Measurements from ENCODE around the gene ISL1. TPM values are rescaled to one million over a fixed set of nuclear protein-coding genes. Genes with fewer than 3 reads are reported as not detected.

ISL1 gene
- total RNA-seq, 1 donor from 2014 or later = 25.0 TPM

DNA sequence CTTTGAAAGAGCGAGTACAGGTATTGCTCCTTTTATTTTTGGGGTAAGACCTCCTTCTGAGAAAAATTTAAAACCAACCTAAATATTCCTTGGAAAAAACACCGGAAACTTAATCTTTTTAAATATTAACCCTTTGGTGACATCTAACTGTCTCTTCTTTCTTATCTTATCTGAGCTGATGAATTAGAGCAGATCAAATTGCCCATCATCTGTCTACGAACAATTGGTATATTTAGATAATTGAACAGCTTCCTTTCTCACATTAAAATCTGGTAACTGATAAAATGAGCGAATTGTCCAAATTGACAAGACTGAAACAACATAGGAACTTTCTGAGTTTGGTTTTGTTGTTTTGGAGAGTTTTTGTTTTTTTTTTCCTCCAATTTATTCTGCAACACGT, 2.0 kb downstream of the ISL1 start:
- peak overlapping the region; percentile 70 to 78 for H3K4me3 ChIP-seq
- H3K27me3 ChIP-seq = no peaks in the 10 kb centered on the region
- no peaks in the 10 kb centered on the region for H3K9me3 ChIP-seq
- TF ChIP-seq POLR2AphosphoS5 (IDR thresholded peaks at IDR 0.05; ENCODE audit: insufficient read depth in 1 of 2, low read depth in 1 of 2) (no peak), POLR2A (IDR thresholded peaks at IDR 0.05) (no peak)
- TF ChIP-seq, protein P1, sequence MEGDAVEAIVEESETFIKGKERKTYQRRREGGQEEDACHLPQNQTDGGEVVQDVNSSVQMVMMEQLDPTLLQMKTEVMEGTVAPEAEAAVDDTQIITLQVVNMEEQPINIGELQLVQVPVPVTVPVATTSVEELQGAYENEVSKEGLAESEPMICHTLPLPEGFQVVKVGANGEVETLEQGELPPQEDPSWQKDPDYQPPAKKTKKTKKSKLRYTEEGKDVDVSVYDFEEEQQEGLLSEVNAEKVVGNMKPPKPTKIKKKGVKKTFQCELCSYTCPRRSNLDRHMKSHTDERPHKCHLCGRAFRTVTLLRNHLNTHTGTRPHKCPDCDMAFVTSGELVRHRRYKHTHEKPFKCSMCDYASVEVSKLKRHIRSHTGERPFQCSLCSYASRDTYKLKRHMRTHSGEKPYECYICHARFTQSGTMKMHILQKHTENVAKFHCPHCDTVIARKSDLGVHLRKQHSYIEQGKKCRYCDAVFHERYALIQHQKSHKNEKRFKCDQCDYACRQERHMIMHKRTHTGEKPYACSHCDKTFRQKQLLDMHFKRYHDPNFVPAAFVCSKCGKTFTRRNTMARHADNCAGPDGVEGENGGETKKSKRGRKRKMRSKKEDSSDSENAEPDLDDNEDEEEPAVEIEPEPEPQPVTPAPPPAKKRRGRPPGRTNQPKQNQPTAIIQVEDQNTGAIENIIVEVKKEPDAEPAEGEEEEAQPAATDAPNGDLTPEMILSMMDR (IDR thresholded peaks at IDR 0.05) = no peak
- peaks cover 6% of the 10 kb centered on the region for H3K4me1 ChIP-seq
- no peaks in the 10 kb centered on the region for H3K36me3 ChIP-seq
- intact Hi-C loops (cut with DNase I) = loop anchor here (10.0 kb wide), 1 partner anchor 1410 kb away; no protein-coding TSS in a partner anchor
- no peak for DNase-seq (ENCODE audit: extremely low spot score in 2 of 2)
- peak overlapping the region; percentile 99 for H3K27ac ChIP-seq

DNA sequence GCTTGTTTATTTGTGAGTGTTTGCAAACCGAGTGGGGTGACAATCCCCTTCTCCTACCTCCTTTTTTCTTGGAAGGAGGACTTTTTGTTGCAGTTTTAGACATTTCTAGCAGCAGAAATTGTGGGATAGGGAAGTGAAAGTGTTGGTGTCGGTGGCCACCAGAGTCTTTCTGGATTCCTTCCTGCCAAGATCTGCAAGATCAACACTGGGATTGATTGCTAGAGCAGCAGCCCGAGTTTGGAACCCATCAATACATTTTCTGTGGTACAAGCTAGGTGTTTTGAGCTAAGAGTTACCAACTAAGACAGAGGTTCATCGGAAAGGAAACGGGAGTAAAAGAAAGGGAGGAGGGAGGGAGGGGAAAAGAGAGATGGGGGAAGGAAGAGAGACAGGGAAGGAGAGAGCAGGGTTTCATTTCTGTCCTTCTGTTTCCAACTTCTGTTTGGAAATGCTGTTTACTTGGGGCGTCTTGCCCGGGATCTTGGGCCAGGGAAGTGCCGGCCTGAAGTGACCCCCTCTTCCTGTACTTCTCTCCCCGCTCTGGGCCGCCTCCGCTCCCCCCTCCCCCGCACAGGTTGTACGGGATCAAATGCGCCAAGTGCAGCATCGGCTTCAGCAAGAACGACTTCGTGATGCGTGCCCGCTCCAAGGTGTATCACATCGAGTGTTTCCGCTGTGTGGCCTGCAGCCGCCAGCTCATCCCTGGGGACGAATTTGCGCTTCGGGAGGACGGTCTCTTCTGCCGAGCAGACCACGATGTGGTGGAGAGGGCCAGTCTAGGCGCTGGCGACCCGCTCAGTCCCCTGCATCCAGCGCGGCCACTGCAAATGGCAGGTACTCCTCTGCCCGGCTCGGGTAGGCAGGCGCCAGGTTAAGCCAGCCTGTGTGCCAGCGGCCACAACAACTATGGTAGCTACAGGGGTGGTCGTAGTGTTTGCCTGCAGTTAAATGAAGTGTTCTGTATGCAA, 4.0 kb downstream of the ISL1 start:
- peak overlapping the region; percentile 99 for H3K27ac ChIP-seq
- H3K9me3 ChIP-seq = no peaks in the 10 kb centered on the region
- no peaks in the 10 kb centered on the region for H3K27me3 ChIP-seq
- TF ChIP-seq, protein P1 (IDR thresholded peaks at IDR 0.05) = no peak
- TF ChIP-seq POLR2AphosphoS5 (IDR thresholded peaks at IDR 0.05; ENCODE audit: insufficient read depth in 1 of 2, low read depth in 1 of 2) = peak in 1 of 2 donors; percentile 77
- H3K4me1 ChIP-seq = peaks cover 12% of the 10 kb centered on the region
- H3K36me3 ChIP-seq = no peaks in the 10 kb centered on the region
- H3K4me3 ChIP-seq = peak overlapping the region; percentile 70 to 78
- DNase-seq (ENCODE audit: extremely low spot score in 2 of 2) = no peak
- intact Hi-C loops (cut with DNase I) = loop anchor here (2.0 to 10.0 kb wide), 2 partner anchors 420 to 1408 kb away; no protein-coding TSS in a partner anchor

DNA sequence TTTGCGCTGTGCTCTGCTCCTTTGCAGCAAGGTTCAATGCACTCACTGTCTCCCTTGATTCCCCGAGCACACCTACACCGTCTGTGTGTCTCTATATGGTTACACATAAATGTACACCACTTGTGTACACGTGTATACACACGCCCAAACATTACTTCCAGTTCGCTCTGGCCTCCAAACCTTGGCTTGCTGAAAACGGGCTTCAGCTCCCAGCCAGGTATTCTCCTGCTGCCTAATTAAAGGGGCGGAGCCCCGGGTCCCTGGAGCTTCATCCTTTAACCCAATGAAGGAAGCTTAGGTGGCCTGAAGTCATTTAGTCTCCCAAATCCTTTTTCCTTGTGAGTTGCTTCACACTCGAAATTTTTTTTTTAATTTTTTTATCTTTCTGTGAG, 4.6 kb downstream of the ISL1 start:
- Histone ChIP-seq H3K27ac (peak overlapping the region; percentile 99), H3K4me1 (peaks cover 19% of the 10 kb centered on the region), H3K9me3 (no peaks in the 10 kb centered on the region), H3K36me3 (no peaks in the 10 kb centered on the region), H3K4me3 (peak overlapping the region; percentile 70 to 78), H3K27me3 (no peaks in the 10 kb centered on the region)
- intact Hi-C loops (cut with DNase I) = loop anchor here (2.0 to 10.0 kb wide), 2 partner anchors 421 to 1407 kb away; no protein-coding TSS in a partner anchor
- DNase-seq (ENCODE audit: extremely low spot score in 2 of 2) = no peak
- TF ChIP-seq, protein P1 (IDR thresholded peaks at IDR 0.05) = no peak

DNA sequence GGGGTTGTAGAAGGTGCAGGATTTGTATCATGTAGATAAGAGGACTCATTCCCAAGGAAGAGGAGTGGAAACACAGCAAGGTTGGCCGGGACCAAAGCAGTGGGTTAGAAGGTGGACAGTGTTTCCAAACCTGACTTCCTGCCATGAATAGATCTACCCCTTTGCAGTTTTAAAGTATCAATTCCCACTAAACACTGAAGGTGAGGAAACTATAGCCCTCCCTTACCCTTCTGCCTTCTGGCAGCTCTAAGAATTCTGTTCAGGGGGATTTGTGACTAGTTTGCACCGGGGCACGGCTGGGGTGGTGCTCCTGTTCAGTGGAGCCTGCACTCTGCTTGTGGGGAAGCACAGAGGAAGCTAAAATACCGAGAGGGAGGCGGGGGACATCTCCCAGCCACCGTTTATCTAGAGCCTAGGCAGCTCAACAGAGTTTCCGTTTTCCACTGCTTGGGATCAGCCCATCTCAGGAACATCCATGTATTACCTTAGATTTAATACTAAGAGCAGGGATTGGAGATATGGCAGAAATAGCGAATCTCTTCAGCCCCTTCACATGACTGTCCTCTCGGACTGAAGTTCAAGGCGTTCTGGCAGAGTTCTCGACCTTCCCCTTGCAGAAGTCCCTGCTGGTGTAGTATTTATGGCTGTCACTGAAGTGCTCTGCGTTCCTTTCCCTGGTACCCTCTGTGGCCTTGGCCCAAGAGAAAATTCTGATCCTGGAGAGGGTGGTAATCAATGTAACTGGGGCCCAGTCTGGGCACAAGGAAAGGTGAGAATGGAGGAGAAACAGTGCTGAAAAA, 5.4 kb downstream of the ISL1 start:
- Histone ChIP-seq H3K27me3 (no peaks in the 10 kb centered on the region), H3K9me3 (no peaks in the 10 kb centered on the region), H3K4me3 (peak overlapping the region; percentile 70 to 78), H3K4me1 (peaks cover 27% of the 10 kb centered on the region), H3K36me3 (peaks cover 0 to 4% of the 10 kb centered on the region in 2 donors), H3K27ac (peak overlapping the region; percentile 99)
- intact Hi-C loops (cut with DNase I) = loop anchor here (10.0 kb wide), 1 partner anchor 1406 kb away; no protein-coding TSS in a partner anchor
- TF ChIP-seq, protein P1 (IDR thresholded peaks at IDR 0.05) = no peak
- TF ChIP-seq POLR2AphosphoS5 (IDR thresholded peaks at IDR 0.05; ENCODE audit: insufficient read depth in 1 of 2, low read depth in 1 of 2) (peak in 1 of 2 donors; percentile 22), POLR2A (IDR thresholded peaks at IDR 0.05) (no peak)
- no peak for DNase-seq (ENCODE audit: extremely low spot score in 2 of 2)
